HEK293T (cell line): Measurements from ENCODE around the gene EGFL8.

Source experiments
- BHLHE40 ChIP-seq: fragments of 450-650 bp; IDR thresholded peaks from 2 replicates; pipeline ENCODE4 v1.6.1; 2016; ENCODE audit warnings: mild to moderate bottlenecking, moderate library complexity, borderline replicate concordance
- CTBP1 ChIP-seq: fragments of 450-650 bp; IDR thresholded peaks from 2 replicates; pipeline ENCODE4 v1.6.1; 2016; ENCODE audit warnings: borderline replicate concordance
- FOXA1 ChIP-seq: fragments of 450-650 bp; IDR thresholded peaks from 2 replicates; pipeline ENCODE4 v1.6.1; 2016; ENCODE audit warnings: mild to moderate bottlenecking
- FOXM1 ChIP-seq: fragments of 450-650 bp; IDR thresholded peaks from 2 replicates; pipeline ENCODE4 v1.6.1; 2017; ENCODE audit warnings: mild to moderate bottlenecking, borderline replicate concordance
- L3MBTL2 ChIP-seq: fragments of 450-650 bp; conservative IDR thresholded peaks from 2 replicates; pipeline ENCODE4 v1.6.1; 2016; ENCODE audit warnings: mild to moderate bottlenecking
- NFRKB ChIP-seq: fragments of 450-650 bp; IDR thresholded peaks from 2 replicates; pipeline ENCODE4 v1.6.1; 2016; ENCODE audit warnings: mild to moderate bottlenecking, moderate library complexity
- SP1 ChIP-seq: fragments of 450-650 bp; IDR thresholded peaks from 2 replicates; pipeline ENCODE4 v1.6.1; 2017
- TARDBP ChIP-seq: fragments of 450-650 bp; IDR thresholded peaks from 2 replicates; pipeline ENCODE4 v1.6.1; 2016
- ZNF384 ChIP-seq: fragments of 450-650 bp; IDR thresholded peaks from 2 replicates; pipeline ENCODE4 v1.6.1; 2016
- TF ChIP-seq, protein P1 (sequence below): fragments of 450-650 bp; IDR thresholded peaks from 2 replicates; pipeline ENCODE4 v1.6.1; 2016

- TF ChIP-seq BHLHE40 (no peak), ZNF384 (no peak), CTBP1 (no peak), FOXM1 (no peak), SP1 (no peak), FOXA1 (no peak), NFRKB (no peak), L3MBTL2 (no peak), TARDBP (no peak)
- TF ChIP-seq, protein P1, sequence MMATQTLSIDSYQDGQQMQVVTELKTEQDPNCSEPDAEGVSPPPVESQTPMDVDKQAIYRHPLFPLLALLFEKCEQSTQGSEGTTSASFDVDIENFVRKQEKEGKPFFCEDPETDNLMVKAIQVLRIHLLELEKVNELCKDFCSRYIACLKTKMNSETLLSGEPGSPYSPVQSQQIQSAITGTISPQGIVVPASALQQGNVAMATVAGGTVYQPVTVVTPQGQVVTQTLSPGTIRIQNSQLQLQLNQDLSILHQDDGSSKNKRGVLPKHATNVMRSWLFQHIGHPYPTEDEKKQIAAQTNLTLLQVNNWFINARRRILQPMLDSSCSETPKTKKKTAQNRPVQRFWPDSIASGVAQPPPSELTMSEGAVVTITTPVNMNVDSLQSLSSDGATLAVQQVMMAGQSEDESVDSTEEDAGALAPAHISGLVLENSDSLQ = no peak
These were observed 4.6 kb downstream of the EGFL8 start for GRCh38 chr6:32168807-32169591.
